Endometrial microvascular endothelial cells (primary cell): ENCODE measurements around the gene ABCD1. TPM values are rescaled to one million over a fixed set of nuclear protein-coding genes. Genes with fewer than 3 reads are reported as not detected.
"Not testable (repeated sequence)": the region's sequence is repeated elsewhere in the genome, so short reads cannot be mapped to it uniquely, and the experiment has no call there.

Source experiments
- in situ Hi-C: cut with HindIII; loops from 2 replicates; pipeline ENCODE4 v1.10.0; 2017; ENCODE audit warnings: low sequenced_read_pairs, low pct_unique_long_range_greater_than_20kb; ENCODE audit errors: inconsistent ontology term
- total RNA-seq: library from RNA; depleted of rRNA; stranded (reverse); fragments of >200 nt; gene quantifications from one replicate; pipeline ENCODE4 v1.2.3, GENCODE V29; 2015; ENCODE audit errors: inconsistent ontology term

Gene ABCD1
- 11.7 TPM for total RNA-seq

DNA sequence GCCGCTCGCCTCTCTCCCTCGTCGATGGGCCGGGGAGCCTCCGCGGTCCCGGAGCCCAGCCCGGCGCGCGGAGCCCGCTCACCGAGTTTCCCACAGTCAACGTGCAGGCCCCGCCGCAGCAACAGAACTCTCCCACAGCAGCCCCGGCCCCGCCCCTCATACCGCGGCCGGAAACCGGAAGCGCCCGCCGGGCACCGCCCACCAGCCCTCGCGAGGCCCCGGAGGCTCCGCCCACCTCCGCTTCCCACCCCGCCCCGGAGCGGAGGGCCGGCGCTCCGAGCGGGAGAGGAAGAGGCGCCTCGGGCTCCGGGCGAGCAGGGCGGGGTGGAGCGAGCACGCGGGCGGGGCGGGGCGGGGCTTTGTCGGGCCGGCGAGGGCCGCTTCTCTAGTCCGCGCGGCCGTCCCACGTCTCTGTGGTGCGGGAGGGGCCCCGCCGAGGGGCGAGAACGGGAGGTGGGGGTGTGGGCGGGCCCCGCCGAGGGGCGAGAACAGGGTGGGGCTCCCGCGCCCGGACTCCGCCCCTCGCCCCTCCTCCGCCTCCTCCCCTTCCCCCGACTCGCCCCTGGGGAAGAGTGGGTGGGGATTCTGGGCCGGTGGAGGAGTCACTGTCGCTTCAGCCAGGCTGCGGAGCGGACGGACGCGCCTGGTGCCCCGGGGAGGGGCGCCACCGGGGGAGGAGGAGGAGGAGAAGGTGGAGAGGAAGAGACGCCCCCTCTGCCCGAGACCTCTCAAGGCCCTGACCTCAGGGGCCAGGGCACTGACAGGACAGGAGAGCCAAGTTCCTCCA is at the start of gene ABCD1, which contains the start of gene BCAP31:
ABCD1 (plus strand) TSS at position 605 of the 787 bp plus-strand sequence. CDS start 411 bp downstream, outside the sequence.
BCAP31 (minus strand) TSS at position 136 of the 787 bp plus-strand sequence. CDS start 1,143 bp downstream, outside the sequence.
- in situ Hi-C loops: no loop called here

DNA sequence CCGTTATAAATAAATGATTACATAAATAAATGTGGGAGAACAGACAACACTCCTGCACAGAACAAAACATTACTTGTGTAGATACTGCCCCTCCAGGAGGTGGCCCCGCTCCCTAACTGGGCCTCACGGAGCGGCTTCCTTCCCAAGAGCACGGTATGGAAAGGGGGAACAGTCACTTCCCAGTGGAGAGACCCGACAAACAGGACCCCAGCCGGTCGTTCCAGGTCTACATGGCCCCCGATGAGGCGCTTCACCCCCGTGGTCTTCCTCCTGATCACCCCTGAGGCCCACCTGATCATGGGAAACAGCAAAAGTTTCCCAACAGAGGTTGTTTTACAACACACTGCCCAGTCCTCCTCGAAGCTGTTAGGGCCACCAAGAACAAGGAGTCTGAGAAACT is 43.5 kb upstream of the ABCD1 start:
- in situ Hi-C loops: no loop called here

DNA sequence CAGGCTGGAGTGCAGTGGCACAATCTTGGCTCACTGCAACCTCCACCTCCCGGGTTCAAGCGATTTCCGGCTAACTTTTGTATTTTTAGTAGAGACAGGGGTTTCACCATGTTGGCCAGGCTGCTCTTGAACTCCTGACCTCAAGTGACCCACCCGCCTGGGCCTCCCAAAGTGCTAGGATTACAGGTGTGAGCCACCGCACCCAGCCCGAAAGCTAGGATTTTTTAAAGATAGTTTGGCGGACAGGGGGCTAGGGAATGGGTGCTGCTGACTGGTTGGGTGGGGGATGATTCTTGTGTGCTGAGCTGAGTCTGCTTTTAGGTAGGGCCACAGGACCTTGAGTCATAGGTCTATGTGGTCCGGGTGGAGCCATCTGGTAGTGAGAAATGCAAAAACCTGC is 41.2 kb upstream of the ABCD1 start:
- in situ Hi-C loops: not testable (repeated sequence)

DNA sequence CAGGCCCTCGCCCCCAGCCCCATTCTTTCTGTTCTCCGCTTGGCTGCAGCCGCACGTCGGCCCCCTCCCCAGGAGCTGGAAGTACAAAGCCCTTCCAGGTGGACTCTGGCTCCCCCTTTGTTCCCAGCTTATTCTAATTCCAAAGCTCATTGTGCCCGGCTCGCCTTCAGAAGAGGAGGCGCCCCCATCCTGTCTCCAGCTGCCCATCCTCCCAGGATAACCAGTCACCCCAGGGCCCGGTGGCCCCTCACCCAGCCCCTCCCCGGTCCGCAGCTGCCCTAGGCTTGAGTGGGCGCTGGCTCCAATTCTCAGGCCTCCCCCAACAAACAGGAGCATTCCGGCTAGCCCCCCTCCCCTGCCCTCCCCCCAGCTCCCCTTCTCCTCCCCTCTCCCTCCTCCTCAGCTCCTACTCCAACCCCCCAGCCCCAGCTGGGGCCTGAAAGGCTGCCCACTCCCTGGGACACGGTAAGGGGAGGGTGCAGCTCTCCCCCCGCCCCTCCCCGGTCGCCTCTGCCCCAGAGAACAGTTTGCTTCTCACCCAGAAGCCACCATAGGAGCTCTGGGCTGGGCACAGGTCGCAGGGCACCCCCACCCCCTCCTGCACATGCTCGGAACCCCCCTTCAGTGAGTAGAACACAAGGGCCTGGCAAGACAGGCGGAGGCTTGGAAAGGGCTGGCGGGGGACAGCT is 40.0 kb upstream of the ABCD1 start:
- in situ Hi-C loops: no loop called here

DNA sequence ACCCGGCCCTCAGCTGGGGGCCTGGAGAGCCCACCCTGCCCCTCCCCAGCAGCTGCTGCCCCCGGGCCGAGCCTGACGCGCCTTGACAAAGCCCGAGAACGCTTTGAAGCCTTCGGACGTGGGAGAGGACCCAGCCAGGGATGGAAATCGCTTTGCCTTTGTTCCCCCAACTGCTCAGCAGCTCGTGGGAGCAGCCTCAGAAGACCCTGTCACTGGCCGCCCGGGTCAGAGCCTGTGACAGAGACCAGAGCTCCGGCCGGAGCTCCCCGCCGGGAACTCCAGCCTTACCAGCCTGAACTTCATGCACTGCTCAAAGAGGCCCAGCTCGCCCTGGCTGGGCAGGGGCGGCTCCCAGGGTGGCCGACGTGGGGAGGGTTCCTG is 39.5 kb upstream of the ABCD1 start:
- in situ Hi-C loops: no loop called here

DNA sequence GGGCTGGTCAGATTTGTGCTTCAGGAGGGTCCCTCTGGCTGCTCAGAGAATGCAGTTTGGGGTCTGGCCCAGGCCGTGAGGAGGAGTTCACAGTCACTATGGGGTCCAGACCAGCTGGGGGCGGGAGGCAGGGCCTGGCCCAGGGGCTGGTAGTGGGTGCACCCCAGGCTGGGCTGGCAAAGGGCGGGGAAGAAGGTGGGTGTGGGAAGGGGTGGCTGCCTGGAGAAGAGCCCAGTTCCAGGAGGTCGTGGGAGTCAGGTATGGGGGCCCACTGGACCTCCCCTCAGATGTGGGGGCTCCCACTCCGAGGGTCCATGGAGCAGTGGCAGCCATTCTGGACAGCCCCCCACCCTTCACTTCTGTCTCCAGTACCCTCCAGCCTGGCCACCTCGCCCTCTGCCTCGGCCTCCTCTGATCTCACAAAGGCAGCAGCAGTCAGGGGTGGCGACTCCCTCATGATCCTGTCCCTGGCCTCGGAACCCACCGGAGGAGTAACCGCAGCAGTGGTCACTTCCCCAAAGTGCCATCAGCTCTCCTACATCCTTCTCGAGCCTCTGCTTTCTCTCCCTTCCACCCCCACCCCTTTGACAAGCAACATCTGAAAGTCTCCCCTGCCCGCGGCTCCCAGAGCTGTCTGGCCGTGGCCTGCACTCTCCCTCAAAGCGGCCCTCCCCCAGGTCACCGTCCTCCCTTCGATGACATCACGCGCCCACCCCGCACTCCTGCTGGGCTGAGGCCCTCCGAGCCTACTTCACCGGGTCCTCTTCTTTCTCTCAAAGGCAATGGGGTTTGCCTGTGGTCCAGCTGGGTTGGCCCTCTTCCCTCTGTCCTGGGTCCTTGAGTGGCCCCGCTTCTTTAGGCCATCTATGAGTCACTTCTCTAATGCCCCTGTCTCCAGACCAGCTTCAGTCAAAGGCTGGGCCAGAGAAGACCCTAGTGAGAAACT is 38.6 kb upstream of the ABCD1 start:
- in situ Hi-C loops: no loop called here

DNA sequence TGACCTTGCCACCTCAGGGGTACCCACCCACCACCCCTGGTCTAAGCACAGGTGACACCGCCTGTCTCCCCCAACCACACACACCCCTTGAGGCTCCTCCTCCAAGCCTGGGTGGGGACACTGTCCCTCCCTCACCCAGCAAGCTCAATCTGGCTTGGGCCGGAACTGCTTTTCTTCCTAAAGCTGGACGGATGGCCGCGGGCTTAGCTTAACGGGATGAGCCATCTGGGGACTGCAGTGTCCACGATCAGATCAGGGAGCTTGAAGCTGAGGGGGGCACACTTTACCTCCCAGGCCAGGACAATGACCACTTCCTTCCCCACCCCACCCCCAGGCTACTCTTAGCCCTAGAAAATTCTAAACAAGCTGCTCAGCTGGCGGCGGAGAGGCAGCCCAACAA is 37.9 kb upstream of the ABCD1 start:
- in situ Hi-C loops: no loop called here

DNA sequence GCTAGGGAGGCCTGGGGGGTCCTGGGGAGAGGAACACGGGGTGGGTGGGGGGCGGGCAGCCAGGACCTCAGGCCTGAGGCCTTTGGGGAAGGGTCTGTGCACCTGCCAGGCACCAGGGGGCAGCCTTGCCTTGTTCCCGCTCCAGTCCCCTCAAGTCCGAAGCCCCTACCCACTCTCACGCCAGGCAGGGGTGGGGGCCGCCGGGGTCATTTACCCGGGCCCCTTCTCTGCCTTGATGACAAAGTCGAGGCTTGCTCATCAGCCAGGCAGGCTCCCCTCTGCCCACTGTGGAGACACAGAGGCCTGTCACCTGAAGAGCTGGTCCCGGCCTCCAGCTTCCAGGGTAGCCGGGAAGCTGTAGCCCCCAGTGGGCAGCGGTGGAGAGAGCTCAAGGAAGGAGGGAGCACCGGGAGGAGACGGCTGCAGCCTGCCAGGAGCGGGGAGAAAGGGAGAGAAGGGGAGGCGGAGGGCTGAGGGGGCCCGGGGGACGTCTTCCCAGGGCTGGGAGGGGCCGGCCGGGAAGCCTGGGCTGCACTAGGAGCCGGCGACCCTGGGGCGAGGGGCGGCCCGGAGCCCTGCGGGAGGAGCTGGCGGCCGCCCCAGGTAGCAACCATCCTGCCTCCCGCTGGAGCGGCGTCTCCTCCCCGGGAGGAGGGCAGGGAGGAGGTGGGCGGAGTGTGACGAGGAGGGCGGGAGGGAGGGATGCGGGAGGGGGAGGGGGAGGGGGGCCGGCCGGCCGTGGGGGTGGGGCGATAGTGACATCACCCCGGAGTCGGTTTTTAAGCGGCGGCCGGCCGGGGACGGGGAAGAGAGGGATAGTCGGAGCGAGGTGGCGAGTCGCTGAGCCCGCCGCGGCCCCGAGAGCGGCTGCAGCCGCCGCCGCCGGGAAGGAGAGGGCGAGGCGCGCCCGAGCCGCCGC is 37.3 kb upstream of the ABCD1 start, which contains the start of gene SLC6A8:
SLC6A8 (plus strand) TSS at position 806 of the 919 bp plus-strand sequence. CDS start 649 bp downstream, outside the sequence.
- in situ Hi-C loops: no loop called here

DNA sequence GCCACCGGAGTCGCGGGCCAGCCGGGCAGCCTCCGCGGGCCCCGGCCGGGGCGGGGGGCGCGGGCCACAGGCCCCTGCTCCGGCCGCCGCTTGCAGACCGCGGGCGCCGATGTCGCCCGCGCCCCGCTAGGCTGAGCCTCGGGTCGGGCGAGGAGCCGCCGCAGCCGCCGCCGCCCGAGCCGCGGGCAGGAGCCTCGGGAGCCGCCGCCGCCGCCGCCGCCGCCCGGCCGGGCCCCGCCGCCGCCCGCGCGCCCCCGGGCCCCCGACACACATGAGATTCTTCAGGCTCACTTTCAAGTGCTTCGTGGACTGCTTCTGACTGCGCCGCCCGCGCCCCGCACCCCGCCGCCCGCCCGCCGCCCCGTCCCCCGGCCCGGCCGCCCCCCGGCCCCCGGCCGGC is 36.6 kb upstream of the ABCD1 start:
- in situ Hi-C loops: no loop called here

DNA sequence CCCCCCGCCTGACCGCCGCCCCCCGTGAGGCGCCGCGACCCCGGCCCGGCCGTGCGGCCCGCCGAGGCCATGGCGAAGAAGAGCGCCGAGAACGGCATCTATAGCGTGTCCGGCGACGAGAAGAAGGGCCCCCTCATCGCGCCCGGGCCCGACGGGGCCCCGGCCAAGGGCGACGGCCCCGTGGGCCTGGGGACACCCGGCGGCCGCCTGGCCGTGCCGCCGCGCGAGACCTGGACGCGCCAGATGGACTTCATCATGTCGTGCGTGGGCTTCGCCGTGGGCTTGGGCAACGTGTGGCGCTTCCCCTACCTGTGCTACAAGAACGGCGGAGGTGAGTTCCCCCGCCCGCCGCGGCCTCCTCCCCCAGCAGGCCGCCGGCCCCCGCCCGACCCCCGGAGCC is 36.1 kb upstream of the ABCD1 start:
- in situ Hi-C loops: no loop called here

DNA sequence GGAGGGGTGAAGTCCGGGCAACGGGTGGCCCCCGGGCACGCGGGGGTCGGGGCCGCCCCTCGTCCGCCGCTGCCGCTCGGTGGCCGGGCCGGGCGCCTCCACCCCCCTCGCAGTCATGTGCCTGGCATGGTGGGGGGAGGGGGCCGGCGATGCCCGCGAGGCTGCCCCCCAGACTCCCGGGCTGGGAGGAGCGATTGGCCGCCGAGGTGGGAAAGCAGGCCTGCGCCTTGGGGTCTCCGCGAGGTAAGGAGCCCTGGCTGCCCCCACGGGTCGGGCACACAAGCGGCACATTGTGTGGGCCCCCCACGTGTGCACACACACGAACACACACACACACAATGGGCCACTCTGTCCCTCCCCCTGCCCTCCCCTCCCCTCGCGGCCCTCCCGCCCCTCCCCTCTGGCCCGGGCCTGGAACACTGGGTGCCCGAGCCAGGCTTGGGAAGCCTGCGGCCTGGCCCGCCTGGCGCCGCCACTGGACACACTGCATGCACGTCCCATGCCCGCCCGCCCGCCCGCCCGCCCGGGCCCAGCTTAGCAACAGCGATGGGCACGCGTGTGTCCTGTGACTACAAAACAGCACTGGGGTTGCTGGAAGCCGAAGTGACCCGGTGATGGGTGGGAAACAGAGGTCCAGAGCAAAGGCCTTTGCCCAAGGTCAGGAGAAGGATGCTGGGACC is 35.6 kb upstream of the ABCD1 start:
- in situ Hi-C loops: no loop called here

DNA sequence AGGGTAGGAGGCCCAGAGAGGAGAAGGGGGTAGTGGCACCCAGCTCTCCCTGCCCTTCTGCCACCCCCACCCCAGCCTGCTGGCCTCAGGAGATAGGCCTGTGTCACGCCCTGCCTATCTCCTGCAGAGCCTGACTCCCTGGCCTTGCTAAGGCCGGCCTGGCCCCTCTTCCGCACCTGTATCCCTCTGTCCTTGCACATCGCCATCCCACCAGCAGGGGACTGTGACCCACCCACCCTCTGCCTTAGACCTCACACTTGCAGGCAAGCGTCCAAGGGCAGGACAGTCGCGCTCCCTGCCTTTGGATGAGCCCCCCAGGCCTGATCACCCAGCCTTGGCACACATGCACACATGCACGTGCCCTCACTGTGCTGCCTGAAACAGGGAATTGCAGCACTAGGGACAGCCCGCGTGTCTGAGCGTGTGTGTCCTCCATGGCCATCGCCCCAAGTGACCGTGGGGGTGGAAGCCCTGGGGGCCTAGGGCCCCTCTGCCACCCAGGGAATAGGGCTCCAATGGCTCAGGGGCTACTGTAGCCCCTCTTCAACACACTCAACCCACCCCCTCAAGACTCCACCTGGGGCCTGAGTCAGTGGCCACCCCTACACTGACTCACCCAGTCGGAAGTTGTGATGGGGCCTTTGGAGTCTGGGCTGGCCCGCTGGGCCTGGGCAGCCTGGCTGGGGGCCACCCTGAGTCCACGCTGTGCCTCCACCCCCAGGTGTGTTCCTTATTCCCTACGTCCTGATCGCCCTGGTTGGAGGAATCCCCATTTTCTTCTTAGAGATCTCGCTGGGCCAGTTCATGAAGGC is 34.8 kb upstream of the ABCD1 start:
- in situ Hi-C loops: no loop called here

DNA sequence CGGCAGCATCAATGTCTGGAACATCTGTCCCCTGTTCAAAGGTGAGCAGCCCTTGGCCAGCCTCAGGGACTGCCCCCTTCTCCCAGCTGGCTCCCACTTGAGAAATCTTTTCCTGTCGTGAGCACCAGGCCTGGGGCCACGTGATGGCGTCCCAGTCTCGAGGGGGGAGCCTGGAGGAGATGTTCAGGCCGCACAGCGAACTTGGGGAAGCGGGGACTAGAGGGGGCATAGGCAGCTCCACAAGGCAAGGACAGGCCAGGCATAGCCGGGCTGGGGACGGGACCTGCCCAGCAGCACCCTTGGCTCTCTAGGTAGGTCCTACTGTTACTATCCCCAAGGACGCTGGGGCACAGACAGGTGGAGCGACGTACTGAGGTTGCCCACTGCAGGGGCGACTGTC is 34.2 kb upstream of the ABCD1 start:
- in situ Hi-C loops: no loop called here

DNA sequence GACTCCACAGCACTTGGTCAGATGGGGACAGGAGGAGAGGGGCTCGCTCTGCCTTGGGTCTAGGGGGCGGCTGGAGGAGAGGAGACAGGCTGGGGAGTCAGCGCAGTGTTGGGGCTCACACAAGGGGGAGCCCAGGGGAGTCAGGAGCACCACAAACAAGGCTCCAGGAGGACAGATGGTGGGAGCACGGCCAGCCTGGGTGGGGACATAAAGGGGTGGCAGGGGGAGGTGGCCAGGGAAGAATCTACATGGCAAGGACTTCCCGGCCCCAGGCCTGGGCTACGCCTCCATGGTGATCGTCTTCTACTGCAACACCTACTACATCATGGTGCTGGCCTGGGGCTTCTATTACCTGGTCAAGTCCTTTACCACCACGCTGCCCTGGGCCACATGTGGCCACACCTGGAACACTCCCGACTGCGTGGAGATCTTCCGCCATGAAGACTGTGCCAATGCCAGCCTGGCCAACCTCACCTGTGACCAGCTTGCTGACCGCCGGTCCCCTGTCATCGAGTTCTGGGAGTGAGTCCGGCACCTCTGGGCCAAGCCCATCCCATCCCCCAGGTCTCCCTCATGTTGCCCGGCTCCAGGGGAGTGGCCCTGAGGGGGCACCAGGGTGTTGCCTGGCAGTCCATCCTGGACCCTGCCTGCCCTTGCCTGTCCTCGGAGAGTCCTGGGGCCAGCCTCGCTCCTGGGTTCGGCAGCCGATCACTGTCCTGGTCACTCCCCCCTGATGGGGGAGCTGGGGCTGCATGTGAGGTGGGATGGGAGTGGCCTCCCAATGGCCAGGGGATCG is 33.4 kb upstream of the ABCD1 start:
- in situ Hi-C loops: not testable (repeated sequence)

DNA sequence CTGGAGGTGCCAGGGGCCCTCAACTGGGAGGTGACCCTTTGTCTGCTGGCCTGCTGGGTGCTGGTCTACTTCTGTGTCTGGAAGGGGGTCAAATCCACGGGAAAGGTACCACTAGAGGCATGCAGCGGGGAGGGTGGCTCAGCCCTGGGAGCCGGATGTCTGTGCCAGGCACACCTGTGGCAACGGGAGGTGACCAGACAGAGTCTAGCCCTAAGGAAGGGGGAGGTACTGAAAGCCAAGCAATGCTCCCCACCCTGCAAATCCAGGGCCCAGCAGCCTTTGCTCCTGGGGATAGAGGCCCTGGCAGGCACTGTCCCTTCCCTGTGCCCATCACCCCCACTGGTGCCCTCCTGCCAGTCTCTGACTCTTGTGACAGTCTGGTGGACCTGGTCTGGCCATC is 32.7 kb upstream of the ABCD1 start:
- in situ Hi-C loops: no loop called here

DNA sequence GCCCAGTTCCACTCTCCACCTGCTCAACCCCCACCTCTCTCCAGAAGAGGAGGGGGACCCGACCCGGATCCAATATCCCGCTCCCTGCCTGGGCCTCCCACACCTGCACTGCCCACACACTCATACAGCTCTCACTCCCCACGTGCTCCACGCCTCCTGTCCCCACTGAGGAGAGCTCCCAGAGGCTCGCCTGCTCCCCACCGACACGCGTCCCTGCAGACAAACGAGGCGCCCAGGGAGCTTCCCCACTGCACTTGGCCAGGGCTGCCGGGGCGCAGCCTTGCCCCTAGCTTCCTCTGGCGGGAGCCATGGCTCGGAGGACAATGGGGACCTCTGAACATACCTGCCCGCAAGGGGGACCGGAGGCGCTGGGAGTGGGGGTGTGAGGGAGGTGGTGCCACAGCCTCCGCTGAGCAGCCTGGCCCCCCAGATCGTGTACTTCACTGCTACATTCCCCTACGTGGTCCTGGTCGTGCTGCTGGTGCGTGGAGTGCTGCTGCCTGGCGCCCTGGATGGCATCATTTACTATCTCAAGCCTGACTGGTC is 32.0 kb upstream of the ABCD1 start:
- in situ Hi-C loops: no loop called here
